NCI-H2029 treated with DMSO at 0.1 percent for 48 hours (cell line): ENCODE results near the gene ERFL.
"Not testable (repeated sequence)": the region's sequence is repeated elsewhere in the genome, so short reads cannot be mapped to it uniquely, and the experiment has no call there.

ENCODE experiments used
- DNase-seq: peaks from one replicate; lab custom pipeline; 2025; lab: John Stamatoyannopoulos, UW

ERFL gene

DNA sequence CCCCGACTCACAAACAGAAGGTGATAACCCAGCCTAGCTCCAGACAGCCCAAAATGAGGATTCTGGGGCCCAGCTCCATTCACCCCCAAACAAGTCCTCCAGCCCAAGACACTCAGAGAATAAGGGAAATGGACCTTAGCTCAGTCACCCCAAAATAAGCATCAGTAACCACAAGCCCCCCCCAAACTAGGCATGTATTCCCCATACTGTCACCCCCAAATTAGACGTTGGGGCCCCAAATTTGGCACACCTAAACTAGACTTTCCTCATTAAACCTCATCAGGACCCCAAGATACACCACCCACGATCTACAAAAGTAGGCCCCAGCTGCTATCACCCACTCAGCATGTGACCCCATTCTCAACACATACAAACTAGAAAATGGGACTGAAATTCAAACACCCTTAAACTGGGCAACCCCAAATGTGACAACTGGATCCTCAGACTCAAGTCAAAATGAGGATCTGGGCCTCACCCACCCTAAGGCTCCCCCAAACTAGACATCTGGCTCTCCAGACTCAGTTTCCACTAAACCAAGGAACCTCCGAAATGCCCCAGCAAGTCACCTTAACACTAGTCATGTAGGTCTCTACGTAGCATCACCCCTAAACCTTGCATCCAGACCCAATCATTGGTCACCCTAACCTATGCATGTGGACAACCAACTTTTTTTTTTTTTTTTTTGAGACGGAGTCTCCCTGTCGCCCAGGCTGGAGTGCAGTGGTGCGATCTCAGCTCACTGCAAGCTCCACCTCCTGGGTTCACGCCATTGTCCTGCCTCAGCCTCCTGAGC is 13.4 kb upstream of the ERFL start:
- DNase-seq = no peak

DNA sequence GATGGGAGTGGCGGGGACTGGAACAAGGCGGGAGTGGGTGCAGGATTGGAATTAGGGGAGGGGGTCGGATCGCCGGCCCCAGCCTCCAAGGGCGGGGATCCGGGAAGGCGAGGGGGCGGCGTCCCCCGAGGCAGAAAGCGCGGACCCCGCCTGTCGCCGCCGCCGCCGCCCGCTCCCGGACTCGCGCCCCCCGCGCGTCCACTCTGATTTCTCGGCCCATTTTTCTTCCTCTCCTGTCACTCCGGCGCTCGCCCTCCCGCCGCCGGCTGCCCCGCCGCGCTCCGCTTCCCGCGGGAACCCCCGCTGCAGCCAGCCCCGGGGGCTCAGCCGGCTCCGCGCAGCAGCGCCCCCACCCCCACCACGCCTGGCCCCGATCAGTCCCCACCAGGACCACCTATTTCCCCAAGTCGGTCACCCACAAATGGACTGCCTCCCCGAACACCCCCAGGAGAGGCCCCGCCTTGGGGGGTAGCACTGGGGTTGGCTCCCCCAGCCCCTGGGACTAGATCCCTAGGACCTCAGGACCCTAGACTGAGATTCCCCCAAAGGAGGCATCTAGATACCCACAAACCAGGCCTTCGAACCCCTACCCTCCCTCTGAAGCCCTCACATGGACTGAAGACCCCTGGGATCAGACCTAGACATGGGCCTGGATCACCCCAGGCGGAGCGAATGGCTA is 12.6 kb upstream of the ERFL start:
- no peak for DNase-seq

DNA sequence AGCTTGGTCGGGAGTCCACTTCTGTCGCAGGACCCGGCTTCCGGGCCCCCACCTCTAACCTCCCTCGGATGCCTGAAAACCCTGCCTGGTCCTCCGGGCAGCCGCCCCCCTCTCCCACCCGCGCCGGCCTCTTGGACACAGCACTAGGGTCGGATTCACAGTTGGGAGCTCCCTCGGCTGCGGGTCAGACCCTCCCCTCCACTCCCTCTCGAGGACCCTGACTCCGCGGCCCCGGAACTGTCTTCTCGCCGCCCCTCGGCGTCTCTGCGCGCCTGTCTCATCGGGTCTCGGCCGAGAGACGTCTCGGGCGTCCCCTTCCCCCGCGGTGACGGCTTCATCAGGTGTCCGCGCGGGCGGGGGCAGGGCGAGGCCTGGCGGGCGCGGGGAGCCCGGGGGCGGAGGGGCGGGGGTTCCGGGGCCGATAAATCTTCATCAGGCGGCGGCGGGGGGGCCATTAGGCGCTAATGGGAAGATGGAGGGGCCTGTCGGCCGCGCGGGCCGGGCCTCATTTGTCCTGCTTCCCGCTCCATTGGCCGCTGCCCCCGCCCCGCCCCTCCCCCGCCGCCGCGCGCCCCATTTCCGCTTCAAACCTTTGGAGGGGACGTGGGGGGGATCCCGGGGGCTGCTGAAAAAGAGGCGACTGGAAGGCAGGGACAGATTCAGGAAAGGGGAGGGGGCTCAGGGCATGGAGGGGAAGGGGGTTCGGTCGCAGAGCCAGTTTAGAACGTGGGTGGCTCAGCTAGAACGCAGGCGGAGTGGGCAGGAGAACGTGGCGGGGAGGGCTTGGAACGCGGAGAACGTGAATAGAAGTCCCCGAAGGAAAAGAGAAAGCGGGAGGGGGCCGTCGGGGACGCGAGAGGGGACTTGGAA is 11.8 kb upstream of the ERFL start:
- no peak for DNase-seq

DNA sequence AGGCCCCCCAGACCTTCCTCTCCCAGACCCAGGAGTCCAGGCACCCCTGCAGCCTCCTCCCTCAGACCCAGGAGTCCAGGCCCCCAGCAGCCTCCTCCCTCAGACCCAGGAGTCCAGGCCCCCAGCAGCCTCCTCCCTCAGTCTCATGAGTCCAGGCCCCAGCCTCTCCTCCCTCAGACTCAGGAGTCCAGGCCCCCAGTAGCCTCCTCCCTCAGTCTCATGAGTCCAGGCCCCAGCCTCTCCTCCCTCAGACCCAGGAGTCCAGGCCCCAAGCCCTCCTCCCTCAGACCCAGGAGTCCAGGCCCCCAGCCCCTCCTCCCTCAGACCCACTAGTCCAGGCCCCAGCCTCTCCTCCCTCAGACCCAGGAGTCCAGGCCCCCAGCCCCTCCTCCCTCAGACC is 11.0 kb upstream of the ERFL start:
- not testable (repeated sequence) for DNase-seq

DNA sequence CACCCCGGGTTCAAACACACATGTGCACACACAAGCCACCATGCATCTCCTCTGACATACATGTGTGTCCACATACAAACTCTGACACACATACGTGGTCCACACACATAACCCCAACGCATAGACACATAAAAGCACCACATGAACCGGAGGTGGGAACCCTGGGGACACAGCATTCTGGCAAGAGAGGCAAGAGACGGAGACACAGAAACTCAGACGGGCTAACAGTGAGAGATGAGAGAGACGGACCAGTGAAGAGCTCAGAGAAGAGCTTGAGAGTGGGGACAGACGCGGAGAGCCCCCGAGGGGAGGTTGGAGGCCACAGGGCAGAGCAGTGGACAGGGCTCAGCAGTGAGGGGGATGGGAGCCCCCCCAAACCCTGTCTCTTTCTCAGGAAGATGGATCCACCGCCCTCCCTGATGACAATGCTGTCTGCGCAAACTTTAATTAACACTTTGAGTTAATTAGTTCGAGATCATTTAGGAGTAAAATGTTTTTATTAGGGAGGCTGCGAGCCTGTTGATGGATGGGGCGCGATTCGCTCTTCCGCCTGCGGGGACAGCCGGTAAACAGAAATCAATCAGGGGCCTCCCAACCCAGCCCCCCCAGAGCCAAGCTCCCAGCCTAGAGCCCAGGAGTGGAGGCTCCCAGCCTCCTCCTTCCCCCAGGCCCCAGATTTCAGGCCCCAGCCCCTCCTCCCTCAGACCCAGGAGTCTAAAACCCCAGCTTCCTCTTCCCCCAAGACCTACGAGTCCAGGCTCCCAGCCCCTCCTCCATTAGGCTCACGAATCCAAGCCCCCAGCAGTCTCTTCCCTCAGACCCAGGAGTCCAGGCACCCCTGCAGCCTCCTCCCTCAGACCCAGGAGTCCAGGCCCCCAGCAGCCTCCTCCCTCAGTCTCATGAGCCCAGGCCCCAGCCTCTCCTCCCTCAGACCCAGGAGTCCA is 9.5 kb upstream of the ERFL start:
- DNase-seq = no peak

DNA sequence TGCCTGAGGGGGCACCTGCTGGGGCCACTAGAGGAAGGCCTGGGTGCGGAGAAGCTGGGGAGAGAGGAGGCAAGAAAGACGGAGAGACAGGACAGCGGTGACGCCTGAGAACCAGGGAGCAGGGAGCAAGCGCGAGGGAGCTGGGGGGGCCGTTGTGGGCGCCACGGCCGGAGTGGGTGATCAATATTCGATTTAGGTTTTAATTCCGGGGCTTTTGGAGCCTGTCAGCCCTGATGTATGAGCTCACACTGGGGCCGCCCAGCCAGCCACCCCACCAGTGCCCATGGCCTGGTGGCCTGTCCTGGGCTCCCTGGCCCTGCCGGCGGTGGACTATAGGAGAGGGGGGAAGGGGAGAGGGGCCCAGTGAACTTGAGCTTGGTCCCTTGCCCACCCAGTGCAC is 8.7 kb upstream of the ERFL start:
- no peak for DNase-seq

DNA sequence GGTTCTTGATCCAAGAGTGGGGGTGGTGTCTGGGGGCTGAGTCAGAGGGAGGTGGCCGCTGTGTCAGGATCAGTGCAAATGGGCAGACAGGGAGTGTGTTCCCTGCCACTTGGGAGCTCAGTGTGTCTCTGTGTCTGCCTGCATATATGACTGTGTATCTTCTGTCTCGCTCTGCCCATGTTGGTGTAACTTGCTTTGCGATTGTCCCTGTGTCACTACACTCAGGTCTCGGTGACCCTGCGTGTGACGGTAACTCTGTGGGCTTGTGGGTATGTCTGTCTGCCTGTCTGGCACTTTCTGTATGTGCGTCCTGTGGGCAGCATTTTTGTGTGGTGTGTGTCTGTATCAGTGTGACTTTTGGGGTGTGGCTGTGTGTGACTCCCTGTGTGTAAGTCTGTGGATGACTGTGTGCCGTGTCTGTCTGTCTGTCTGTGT is 8.2 kb upstream of the ERFL start:
- no peak for DNase-seq

DNA sequence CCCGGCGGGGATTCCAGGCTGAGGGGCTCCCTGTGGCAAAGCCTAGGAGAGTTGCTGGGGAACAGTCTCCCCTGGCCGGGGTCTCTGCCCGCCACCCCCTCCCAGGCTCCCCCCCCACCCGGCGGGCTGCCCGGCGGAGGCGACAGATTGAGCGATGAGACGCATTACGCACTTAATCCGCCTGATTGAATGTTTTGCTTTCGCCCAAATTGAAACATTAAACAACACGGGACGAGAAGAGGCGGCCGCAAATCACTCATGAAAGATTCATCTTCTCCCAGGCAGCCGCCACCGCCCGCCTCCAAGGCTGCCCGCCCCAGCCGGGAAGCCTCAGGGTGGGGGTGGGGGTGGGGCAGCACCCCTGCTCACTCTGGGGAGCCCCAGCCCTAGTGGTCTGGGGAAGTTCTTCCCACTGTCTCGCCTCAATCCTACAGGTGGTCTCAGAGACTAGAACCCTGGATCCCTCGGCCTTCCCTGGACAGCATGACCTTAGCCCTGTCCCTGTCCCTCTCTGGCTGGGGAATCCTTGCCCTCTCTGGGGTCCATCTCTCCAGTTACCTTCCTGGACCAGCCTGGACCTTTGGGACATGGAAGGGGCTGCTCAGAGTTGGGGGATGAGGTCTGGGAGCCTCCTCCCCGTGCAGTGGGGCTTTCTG is 7.6 kb upstream of the ERFL start:
- no peak for DNase-seq

DNA sequence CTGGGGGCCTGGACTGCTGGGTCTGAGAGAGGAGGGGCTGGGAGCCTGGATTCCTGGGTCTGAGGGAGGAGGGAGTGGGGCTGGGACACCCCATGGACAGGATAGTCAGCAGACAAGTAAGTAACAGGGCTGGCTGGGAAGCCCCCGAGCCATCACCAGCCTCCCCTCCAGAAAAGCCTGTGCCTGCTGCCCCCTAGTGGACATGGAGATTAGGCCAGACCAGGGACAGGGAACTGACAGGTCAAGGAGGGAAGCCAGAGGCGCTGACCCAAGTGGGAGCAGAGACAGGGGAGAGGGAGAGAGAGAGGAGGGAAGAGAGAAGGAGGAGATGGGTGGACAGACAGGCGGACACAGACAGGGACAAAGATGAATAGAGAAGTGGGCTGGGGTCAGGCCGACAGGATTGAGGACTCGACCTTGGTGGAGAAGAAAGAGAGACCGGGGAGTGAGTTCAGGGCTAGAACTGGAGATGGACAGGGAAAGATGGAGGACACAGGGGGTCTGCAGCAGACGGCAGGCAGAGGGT is 6.7 kb upstream of the ERFL start:
- no peak for DNase-seq

DNA sequence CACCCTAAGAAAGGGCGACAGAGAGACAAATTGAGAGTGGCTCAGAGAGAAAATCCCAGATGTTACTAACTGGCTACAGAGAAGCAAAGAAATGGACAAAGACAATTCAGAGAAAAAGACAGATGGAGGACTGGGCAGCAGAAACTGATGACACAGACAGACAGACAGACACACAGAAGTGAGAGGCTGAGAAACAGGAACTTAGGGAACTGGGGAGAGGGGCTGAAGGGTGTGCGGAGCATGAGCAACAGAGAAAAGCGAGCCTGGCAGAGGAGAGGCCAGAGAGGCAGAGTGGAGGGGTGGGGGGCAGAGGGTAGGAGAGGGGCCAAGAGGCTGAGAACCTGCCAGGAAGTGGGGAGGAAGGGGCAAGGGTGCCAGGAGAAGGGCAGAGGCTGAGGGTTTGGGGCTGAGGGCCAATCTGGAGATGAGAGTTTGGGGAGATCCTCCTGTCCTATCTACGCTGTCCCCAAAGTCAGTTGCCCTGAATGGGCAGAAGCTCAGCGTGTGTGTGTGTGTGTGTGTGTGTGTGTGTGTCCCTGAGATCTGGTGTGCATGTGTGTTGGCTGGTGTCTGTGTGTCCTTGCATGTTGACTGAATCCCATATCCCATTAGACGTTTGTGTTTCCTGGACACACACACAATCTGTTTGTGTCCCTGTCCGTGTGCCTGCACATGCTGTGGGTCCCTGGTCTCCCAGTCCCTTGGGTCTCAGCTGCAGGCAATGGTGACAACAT is 5.6 kb upstream of the ERFL start:
- no peak for DNase-seq

DNA sequence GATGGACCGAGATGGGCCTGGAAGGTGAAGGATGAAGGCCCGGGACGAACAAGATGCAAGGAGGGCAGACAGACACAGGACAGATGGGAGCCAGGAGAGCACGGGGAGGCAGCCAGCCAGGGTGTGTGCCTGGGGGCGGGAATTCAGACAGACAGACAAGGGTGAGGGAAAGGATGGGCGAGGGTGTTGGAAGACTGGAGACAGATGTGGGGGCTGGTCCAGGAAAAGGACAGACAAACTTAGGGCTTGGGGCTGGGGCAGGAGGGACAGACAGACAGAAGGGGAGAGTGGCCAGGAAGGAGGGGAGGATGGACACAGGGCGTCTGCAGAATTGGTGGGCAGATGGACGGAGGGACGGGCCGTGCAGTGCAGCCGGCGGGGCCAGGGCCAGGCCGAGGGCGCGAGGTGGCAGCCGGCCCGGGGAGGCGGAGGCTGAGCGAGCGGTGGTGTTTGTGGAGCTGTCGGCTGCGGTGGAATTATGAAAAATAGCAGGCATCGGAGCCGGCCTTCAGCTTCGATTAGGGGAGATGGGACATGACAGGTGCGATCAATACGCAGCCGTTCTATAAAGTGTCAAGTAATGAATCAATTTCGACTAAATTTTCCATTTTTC is 4.6 kb upstream of the ERFL start:
- DNase-seq = no peak

DNA sequence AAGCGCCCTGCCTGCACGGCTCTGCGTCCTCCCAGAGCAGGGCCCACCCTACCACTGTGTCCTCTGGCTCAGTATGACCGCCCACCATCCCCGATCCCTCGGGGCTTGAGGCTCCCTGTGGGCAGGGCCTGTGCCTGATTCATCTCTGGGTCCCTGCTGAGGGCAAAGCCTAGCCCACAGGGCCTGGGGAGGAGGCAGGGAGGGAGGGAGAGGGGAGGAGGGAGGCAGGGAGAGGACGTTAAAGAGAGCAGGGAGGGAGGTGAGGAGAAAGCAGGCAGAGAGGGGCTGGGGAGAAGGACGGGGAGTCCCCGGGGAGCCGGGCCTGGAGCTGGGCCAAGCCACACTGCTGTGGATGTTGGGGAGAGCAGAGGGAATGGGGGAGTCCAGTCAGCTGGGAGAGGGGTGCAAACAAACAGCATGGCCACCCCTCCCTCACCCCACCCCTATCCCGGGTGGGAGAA is 4.0 kb upstream of the ERFL start:
- no peak for DNase-seq

DNA sequence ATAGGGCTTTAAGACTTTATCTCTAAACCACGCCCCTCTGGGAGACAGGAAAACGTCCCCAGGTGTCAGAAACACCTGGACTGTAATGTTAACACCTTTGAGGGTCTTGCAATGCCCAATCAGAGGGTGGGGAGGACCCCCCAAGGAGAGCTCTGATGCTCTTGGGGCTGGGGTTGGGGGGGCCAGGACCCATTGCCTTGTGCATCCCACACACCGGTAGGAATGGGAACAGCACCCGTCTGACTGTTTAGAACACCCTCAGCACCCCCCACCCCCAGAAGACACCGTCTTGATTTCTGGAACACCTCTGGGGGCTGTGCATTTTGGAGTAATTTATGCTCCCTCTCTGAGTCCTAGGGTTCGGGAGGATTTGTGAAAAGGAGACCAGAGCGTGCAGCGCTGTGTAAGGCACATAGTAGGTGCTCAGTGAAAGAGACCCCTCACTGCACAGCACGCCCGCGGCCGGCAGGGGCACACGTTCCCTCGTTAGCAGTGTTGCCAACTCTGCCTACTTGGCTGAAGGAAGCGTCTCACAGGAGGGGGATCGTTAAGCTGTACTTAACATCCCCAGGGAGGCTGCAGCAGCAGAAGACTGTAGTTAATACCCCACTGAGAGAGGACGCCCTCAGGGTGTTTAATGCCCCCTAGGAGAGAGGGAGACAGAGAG is 2.8 kb upstream of the ERFL start:
- DNase-seq = no peak

DNA sequence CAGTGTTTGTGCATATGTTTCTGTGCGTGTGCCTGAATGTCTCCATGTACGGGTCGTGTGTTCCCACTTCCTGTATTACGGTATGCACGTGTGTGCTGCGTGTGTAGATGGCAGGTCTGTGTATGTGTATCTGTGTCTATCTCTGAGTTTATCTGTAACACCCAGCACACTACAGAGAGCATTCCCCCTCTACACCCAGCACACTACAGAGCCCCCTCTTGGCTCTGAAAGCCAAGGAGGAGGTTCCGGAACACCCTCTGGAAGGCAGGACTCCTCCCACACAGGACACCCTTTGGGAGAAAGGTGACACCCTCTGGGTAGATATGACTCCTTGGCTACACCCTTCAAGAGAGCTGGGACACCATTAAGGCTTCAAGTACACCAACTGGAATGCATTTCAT is 2.1 kb upstream of the ERFL start:
- no peak for DNase-seq

DNA sequence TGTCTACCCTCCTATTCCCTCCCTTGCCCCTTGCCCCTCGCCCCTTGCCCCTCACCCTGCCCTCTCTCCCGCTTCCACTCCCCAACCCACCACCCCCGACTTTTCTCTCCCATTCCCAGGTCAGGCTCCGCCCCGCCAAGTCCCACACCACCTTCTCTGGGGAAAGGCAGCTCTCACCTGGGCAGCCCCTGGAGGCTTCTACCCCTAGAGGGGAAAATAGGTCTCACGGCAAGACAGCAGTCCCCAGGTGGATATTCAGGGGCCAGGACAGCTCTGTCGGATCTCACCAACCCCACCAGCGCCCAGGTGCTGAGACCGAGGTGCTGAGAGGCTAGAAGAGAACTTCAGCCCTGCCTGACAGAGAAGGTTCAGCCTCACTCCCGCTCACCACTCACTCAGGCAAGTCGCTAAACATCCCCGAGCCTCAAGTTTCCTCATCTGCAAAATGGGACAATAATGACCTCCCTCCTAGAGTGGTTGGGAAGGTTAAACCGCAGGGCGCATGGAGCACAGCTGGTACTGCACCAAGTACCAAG is 1.4 kb upstream of the ERFL start:
- no peak for DNase-seq

DNA sequence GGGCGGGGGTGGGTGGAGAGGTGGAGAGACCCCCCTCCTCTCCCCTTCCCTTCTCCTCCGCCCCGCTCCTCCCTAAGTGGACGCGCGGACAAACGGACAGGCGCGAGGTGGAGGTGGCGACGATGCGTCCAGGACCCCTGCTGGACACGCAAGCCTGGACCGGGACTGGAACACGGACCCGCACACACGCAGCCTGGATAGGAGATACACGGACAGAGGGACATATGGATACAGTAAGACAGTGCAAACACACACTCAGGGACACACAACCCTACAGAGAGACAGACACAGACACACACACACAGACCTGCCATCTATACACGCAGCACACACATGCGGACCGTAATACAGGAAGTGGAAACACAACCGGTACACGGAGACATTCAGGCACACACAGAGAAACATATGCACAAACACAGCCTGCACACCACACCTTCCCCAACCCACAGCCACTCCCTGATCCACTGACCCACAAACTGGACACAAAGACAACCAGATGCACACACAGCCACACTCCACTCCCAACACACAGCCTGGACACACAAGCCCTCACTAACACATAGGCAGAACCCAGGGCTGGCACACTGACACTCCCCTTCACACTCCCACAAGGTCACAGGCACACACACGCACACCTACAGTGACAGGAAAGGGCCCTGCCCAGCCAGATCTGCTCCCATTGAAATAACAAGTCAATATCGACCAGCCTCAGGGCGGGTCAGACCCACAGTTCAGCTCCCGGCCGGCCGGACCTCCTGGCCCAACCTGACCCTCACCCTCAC is 696 bp upstream of the ERFL start:
- no peak for DNase-seq

DNA sequence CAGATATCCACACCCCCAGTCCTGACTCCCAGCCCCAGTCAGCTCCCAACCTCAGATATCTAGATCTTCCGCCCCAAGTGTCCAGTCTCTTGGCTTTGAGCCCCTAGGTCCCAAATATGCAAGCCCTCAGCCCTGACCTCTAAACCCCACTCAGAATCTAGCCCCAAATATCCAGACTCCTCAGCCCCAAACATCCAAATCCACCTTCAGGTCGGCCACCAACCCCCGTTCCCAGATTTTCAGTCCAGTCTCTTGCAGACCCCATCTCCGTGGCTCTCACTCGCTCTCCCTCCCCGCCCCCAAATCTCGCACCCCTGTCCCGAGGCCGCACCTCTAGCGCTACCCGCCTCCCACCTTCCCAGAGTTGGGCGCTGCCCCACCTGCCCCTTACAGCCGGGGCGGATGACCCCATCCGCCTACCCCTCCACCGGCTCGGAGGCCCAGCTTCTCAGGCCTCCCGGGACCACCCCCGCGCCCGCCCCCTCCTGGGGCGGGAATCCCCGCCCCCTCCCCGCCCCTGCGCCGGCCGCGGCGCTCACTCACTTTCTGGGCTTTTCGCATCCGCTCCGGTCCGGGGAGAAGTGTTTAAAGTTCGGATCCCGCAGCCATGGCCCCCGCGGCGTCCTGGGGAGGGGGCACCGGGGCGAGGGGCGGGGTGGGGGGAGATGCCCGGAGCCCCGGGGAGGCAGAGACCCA is 604 bp downstream of the ERFL start:
- DNase-seq = no peak
